SK-N-SH treated with all-trans-retinoic acid at 6 μM for 48 hours (cell line): Measurements from ENCODE around the gene PPID.

Source experiments
- CSDC2 ChIP-seq: fragments of 250-450 bp; sonication (Bioruptor Pico); IDR thresholded peaks from 2 replicates; pipeline ENCODE4 v1.5.0; 2020; ENCODE audit warnings: mild to moderate bottlenecking, moderate library complexity
- ESRRG ChIP-seq: fragments of 250-450 bp; sonication (Bioruptor Pico); IDR thresholded peaks from 2 replicates; pipeline ENCODE4 v1.6.1; 2021; ENCODE audit warnings: mild to moderate bottlenecking
- PATZ1 ChIP-seq: fragments of 250-450 bp; sonication (Bioruptor Pico); IDR thresholded peaks from 2 replicates; pipeline ENCODE4 v1.8.0; 2020; ENCODE audit warnings: mild to moderate bottlenecking, moderate library complexity, borderline replicate concordance
- PPARA ChIP-seq: fragments of 250-450 bp; sonication (Bioruptor Pico); IDR thresholded peaks from 2 replicates; pipeline ENCODE4 v1.5.0; 2020; ENCODE audit warnings: mild to moderate bottlenecking, borderline replicate concordance
- RARB ChIP-seq: fragments of 250-450 bp; sonication (Bioruptor Pico); IDR thresholded peaks from 2 replicates; pipeline ENCODE4 v1.8.0; 2021; ENCODE audit warnings: mild to moderate bottlenecking, moderate library complexity
- SNAI2 ChIP-seq: fragments of 250-450 bp; sonication (Bioruptor Pico); IDR thresholded peaks from 2 replicates; pipeline ENCODE4 v1.5.0; 2020; ENCODE audit warnings: mild to moderate bottlenecking, moderate library complexity
- TCF4 ChIP-seq: fragments of 250-450 bp; sonication (Bioruptor Pico); IDR thresholded peaks from 2 replicates; pipeline ENCODE4 v1.8.0; 2021; ENCODE audit warnings: mild to moderate bottlenecking, moderate library complexity, borderline replicate concordance
- ZFP3 ChIP-seq: fragments of 250-450 bp; sonication (Bioruptor Pico); IDR thresholded peaks from 2 replicates; pipeline ENCODE4 v1.5.0; 2020; ENCODE audit warnings: mild to moderate bottlenecking, moderate library complexity

GRCh38 chr4:158667651-158668198 lies 55.5 kb downstream of the PPID start:
- no peak for TF ChIP-seq ZFP3 (CRISPR knock-in tag)
- TF ChIP-seq TCF4 (CRISPR knock-in tag) = no peak
- TF ChIP-seq ESRRG (CRISPR knock-in tag) = no peak
- TF ChIP-seq PATZ1 = no peak
- no peak for TF ChIP-seq SNAI2
- TF ChIP-seq RARB (CRISPR knock-in tag) = no peak
- no peak for TF ChIP-seq CSDC2 (CRISPR knock-in tag)
- TF ChIP-seq PPARA (CRISPR knock-in tag) = no peak
